ENCODE measurements around the gene ACSS2.
A peak's percentile ranks its signal among the peaks of the same experiment; 100 is the strongest.

The ACSS2 gene

GRCh38 chr20:34864216-34864615 is 12.2 kb upstream of the ACSS2 start:
- H3K27me3 ChIP-seq (replicated peaks; ENCODE audit: insufficient read depth, low read length): no peaks in the 10 kb centered on the region
- no peak overlapping the region for H3K4me2 ChIP-seq (ENCODE audit: low read depth, low read length)
- no peak overlapping the region for H3K4me3 ChIP-seq (ENCODE audit: low read length)
- no peak overlapping the region for H3K27ac ChIP-seq (ENCODE audit: low read length)
- no peak for DNase-seq
- no peaks in the 10 kb centered on the region for H3K4me1 ChIP-seq (ENCODE audit: low read length)
- no peaks in the 10 kb centered on the region for H3F3A ChIP-seq (ENCODE audit: insufficient read depth, low read length)
- no peak overlapping the region for H3K9ac ChIP-seq (ENCODE audit: low read length)
- no peaks in the 10 kb centered on the region for H3K9me2 ChIP-seq (replicated peaks; ENCODE audit: insufficient read depth, low read length)
- H2AFZ ChIP-seq (ENCODE audit: low read length): no peak overlapping the region
- no peaks in the 10 kb centered on the region for H3K9me3 ChIP-seq (replicated peaks; ENCODE audit: insufficient read depth, low read length)
- H4K20me1 ChIP-seq (ENCODE audit: insufficient read depth, low read length): no peaks in the 10 kb centered on the region
- no peak for TF ChIP-seq EZH2phosphoT487 (IDR thresholded peaks at IDR 0.05; ENCODE audit: low read length)
- no peak for TF ChIP-seq CTCF (IDR thresholded peaks at IDR 0.05; ENCODE audit: low read length)
- no peak for TF ChIP-seq EZH2 (optimal IDR thresholded peaks at IDR 0.05; ENCODE audit: low read depth, low read length)
- H3K36me3 ChIP-seq (replicated peaks; ENCODE audit: insufficient read depth, low read length): no peaks in the 10 kb centered on the region
- H3K79me2 ChIP-seq (ENCODE audit: low read length): no peaks in the 10 kb centered on the region

DNA sequence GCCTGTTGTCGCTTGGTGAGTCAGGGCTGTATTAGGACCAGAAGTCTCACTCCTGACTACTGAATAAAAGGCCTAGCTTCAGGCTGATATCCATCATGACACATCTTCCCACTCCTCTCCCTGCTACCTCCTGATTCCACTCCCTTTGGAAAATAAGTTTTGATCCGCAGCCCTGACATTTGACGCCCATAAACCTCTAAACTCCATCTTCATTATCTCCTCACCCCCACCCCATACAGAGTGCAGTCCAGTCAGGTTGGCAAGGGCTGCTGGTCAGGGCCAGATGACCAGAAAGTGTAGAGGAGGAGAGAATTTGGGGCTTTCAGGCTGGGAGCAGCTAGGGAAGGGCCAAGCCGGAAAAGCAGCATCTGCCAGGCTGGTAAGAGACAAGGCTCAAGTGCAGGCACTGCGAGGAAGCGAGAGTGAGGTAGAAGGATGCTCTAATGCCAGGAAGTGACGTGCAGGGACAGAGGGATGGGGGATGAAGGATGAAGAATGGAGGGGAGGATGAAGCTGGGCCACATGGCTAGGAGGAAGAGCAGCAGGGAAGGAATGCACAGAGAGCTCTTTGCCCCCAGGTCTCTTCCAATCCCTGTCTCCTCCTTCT is 5.0 kb upstream of the ACSS2 start:
- Histone ChIP-seq H3K79me2 (ENCODE audit: low read length) (no peaks in the 10 kb centered on the region), H3F3A (ENCODE audit: insufficient read depth, low read length) (no peaks in the 10 kb centered on the region), H4K20me1 (ENCODE audit: insufficient read depth, low read length) (no peaks in the 10 kb centered on the region), H3K36me3 (replicated peaks; ENCODE audit: insufficient read depth, low read length) (no peaks in the 10 kb centered on the region), H3K27ac (ENCODE audit: low read length) (no peak overlapping the region), H3K9me3 (replicated peaks; ENCODE audit: insufficient read depth, low read length) (no peaks in the 10 kb centered on the region), H3K9ac (ENCODE audit: low read length) (no peak overlapping the region), H2AFZ (ENCODE audit: low read length) (no peak overlapping the region), H3K27me3 (replicated peaks; ENCODE audit: insufficient read depth, low read length) (no peaks in the 10 kb centered on the region), H3K4me1 (ENCODE audit: low read length) (peaks cover 16% of the 10 kb centered on the region), H3K4me2 (ENCODE audit: low read depth, low read length) (no peak overlapping the region), H3K9me2 (replicated peaks; ENCODE audit: insufficient read depth, low read length) (no peaks in the 10 kb centered on the region), H3K4me3 (ENCODE audit: low read length) (no peak overlapping the region)
- DNase-seq: no peak
- no peak for TF ChIP-seq CTCF (IDR thresholded peaks at IDR 0.05; ENCODE audit: low read length)
- TF ChIP-seq EZH2phosphoT487 (IDR thresholded peaks at IDR 0.05; ENCODE audit: low read length): no peak
- no peak for TF ChIP-seq EZH2 (optimal IDR thresholded peaks at IDR 0.05; ENCODE audit: low read depth, low read length)

- no peaks in the 10 kb centered on the region for H4K20me1 ChIP-seq (ENCODE audit: insufficient read depth, low read length)
- no peaks in the 10 kb centered on the region for H3F3A ChIP-seq (ENCODE audit: insufficient read depth, low read length)
- peak overlapping the region; percentile 72 for H3K4me2 ChIP-seq (ENCODE audit: low read depth, low read length)
- peak overlapping the region; percentile 62 for H2AFZ ChIP-seq (ENCODE audit: low read length)
- TF ChIP-seq CTCF (IDR thresholded peaks at IDR 0.05; ENCODE audit: low read length): no peak
- TF ChIP-seq EZH2 (optimal IDR thresholded peaks at IDR 0.05; ENCODE audit: low read depth, low read length): no peak
- TF ChIP-seq EZH2phosphoT487 (IDR thresholded peaks at IDR 0.05; ENCODE audit: low read length): no peak
- no peak overlapping the region for H3K27ac ChIP-seq (ENCODE audit: low read length)
- H3K4me1 ChIP-seq (ENCODE audit: low read length): peaks cover 18% of the 10 kb centered on the region
- no peaks in the 10 kb centered on the region for H3K27me3 ChIP-seq (replicated peaks; ENCODE audit: insufficient read depth, low read length)
- peaks cover 4% of the 10 kb centered on the region for H3K79me2 ChIP-seq (ENCODE audit: low read length)
- peak overlapping the region; percentile 59 for H3K4me3 ChIP-seq (ENCODE audit: low read length)
- no peaks in the 10 kb centered on the region for H3K9me2 ChIP-seq (replicated peaks; ENCODE audit: insufficient read depth, low read length)
- H3K9ac ChIP-seq (ENCODE audit: low read length): peak overlapping the region; percentile 5; the same call in 1 of the 2 replicates
- no peaks in the 10 kb centered on the region for H3K9me3 ChIP-seq (replicated peaks; ENCODE audit: insufficient read depth, low read length)
- DNase-seq: no peak
- H3K36me3 ChIP-seq (replicated peaks; ENCODE audit: insufficient read depth, low read length): no peaks in the 10 kb centered on the region
Observed at GRCh38 chr20:34871966-34872621, 4.3 kb upstream of the ACSS2 start.
